NCI-H2196 treated with DMSO at 0.1 percent for 48 hours (cell line): Measurements from ENCODE around the gene OR2T8.
"Not testable (repeated sequence)": the region's sequence is repeated elsewhere in the genome, so short reads cannot be mapped to it uniquely, and the experiment has no call there.

Experiments used
- DNase-seq: peaks from one replicate; lab custom pipeline; 2025; ENCODE audit not compliant: unreplicated experiment; lab: John Stamatoyannopoulos, UW

OR2T8 gene, protein sequence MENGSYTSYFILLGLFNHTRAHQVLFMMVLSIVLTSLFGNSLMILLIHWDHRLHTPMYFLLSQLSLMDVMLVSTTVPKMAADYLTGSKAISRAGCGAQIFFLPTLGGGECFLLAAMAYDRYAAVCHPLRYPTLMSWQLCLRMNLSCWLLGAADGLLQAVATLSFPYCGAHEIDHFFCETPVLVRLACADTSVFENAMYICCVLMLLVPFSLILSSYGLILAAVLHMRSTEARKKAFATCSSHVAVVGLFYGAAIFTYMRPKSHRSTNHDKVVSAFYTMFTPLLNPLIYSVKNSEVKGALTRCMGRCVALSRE

DNA sequence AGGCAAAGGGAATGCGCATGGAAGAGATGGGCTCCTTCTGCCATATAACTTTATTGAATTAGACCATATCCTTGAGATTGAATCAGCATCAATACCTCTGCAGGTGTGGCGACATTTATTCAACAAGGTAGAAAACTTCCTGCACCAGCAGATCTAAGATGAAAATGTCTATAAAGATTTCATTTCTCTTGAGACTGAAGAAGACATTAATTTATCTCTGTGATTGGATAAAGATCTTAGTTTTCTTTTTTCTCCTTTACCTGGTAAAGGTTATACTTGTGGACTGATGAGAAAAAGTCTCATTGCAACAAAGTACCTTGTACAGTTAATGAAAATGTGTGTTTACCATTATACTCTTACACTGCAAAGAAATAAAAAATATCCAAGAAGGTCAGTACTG, at the start of gene OR2T8:
Gene OR2T8, plus strand, starts transcription at position 301 of the 400 bp plus-strand sequence. CDS start 766 bp downstream, outside the sequence.
- no peak for DNase-seq

- DNase-seq: no peak
These were observed 36.7 kb upstream of the OR2T8 start for GRCh38 chr1:247883346-247883745.

DNA sequence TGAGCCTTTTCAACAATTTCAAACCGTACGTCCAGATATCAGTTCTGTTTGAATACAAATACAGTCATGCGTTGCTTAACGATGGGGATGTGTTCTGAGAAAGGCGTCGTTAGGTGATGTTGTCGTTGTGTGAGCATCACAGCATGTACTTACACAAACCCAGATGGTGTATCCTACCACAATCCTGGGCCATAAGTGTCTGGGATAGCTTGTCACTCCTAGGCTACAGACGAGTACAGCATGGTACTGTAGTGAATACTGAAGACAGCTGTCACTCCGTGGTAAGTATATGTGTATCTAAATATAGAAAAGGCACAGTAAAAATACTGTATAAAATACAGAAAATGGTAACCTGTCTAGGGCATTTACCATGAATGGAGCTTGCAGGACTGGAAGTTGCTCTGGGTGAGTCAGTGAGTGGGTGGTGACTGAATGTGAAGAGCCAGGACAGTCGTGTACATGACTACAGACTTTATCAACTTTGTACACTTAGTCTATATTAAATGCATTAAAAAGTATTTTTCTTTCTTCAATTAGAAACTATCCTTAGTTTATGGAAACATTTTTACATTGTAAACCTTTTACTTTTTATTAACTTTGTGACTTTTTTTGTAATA, 35.1 kb upstream of the OR2T8 start:
- no peak for DNase-seq

DNA sequence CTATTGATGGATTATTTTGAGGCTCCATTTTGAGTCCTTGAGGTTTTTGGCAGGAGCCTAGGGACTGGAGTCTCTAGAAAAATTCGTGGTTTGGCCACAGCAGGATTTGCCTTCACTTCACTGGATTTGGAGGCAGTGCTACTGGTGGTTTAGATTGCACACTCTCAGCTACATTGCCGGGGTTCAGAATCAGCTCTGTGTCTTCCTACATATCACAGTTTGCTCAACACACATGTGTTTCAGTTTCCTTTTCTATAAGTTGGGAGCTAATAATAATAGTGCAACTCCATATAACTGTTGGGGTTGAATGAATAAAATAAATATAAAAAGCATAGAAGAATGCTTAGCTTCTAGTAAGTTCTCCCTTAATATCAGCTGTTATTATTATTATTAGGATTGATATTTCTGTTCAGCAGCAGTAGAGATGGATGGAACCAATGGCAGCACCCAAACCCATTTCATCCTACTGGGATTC, 24.9 kb upstream of the OR2T8 start, which contains the start of gene OR2W3:
Gene OR2W3, plus strand, starts transcription at position 425 of the 475 bp plus-strand sequence. Its CDS starts 0 bp downstream, at position 425.
- DNase-seq: no peak

GRCh38 chr1:247895976-247896375, 24.1 kb upstream of the OR2T8 start:
- DNase-seq: no peak

DNA sequence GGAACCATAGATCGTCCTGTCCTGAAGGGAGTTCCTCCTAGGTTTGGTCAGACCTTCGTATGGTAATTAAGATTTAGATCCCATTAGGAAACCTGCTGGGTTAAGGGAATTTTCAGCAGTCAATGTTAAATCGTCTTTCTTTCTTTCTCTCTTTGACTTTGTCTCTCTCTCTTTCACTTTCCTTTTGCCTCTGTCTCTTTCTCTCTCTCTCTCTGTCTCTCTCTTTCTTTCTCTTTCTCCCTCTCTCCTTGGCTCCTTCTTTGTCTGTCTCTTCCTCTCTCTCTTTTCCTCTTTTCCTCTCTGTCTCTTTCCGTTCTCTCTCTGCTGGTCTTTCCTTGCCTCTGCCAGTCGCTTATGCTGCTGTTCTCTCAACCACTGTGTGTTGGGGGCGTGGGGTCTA, 15.9 kb upstream of the OR2T8 start:
- no peak for DNase-seq

DNA sequence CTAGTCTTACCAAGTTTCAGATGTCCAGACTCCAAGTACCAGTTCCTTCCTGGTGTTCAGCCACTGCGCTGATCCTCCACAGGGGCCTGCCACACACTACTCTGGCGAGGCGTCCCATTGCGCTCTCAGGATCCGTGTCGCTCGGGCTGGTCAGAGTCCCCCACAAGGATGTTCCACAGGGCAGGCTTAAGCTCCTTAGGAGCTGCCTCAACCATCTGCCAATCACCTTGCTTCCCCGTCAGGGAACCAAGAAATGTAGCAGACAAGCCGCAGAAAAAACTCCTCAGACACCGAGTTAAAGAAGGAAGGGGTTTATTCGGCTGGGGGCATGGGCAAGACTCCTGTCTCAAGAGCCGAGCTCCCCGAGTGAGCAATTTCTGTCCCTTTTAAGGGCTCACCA, 14.9 kb upstream of the OR2T8 start:
- DNase-seq: no peak

DNA sequence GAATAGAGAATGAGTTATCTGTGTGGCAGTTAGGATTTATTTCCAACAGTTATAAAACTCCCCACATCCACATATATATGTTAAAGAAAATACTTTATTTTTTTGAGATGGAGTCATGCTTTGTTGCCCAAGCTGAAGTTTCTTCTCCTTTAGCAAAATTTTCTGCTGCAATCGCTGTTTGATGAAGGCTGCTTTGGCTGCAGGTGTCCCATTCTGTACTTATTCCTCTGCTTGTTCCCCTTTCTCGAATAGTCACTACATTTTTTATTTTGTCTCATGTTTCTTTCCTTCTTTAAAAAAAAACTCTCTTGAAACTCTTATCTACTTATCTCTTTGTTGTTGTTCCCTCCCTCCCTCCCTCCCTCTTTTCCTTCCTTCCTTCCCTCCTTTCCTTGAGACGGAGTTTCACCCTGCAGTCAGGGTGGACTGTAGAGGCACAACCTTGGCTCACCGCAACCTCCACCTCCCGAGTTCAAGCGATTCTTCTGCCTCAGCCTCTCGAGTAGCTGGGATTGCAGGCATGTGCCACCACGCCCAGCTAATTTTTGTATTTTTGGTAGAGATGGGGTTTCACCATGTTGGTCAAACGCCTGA, 14.0 kb upstream of the OR2T8 start:
- no peak for DNase-seq

DNA sequence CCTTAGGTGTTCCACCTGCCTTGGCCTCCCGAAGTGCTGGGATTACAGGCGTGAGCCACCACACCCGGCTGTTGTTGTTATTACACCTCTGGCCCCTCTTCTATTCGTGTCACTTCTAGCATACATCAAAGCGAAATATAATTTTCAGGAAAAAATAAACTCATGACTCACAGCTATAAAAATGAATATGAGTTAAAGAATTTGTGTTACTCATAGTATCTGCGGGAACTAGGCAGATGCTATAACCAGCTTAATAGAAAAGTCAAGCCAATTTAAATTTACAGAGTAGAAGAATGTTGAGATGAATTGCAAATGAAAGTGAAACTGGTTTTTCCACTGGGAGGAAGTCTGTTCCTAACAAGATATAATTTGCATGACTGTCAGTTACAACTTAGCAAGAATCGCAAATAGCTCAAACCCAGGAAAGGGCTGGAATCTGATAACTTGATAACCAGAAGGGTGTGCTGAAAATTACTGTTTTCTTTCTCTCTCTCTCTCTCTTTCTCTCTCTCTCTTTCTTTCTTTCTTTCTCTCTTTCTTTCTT, 13.5 kb upstream of the OR2T8 start:
- DNase-seq: no peak

- DNase-seq: no peak
These were observed 11.3 kb upstream of the OR2T8 start for GRCh38 chr1:247908766-247909165.

DNA sequence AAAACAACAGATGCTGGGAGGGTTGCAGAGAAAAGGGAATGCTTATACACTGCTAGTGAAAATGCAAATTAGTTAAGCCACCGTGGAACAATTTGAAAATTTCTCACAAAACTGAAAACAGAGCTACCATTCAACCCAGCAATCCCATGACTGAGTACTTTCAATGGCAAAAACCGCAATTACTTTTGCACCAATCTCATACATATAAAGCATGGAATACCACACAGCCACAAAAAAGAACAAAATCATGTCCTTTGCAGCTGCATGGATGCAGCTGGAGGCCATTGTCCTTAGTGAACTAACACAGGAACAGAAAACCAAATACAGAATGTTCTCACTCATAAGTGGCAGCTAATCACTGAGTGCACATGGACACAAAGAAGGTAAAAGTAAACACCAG, 6.3 kb upstream of the OR2T8 start:
- DNase-seq: no peak

DNA sequence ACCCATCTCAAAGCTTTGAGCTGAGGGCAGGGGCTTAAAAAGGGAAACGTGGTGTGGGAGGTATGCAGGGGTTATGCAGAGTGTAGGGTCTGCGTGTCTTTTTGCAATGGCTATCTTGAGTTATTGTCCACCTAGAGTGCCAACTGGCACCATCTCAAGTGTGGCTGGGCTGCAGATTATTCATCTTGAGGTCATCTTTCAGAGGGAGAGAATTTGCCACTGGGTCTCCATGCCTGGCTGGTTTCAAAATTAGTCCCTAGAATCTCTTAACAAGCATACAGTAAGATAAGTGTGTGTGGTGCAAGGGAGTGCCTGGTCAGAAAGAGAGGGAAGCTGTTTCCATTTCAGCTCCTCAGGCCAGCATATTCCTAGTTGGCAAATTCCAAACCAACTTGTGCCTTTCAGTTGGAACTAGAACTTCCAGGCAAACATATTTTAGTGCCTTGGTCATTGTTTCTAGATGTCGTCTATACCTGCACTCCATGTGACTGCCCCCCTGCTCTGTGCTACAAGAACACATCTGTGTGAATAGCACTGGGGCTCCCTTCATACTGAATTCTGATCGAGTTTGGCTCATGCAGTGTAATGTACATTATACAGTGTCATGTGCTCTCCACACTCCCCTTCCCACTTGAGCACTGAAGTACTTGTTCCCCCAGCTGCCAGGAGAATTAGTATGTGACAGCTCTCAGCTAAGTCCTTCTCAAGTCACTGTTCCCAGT, 5.0 kb upstream of the OR2T8 start:
- no peak for DNase-seq

- DNase-seq: no peak
These were observed 3.9 kb downstream of the OR2T8 start for GRCh38 chr1:247923941-247924340.

- DNase-seq: no peak
These were observed 4.8 kb downstream of the OR2T8 start, which contains the start of gene OR2AJ1 for GRCh38 chr1:247924868-247925267. Gene OR2AJ1 (plus strand): TSS chr1:247924889. CDS start chr1:247933769, 8,880 bp downstream.

- no peak for DNase-seq
These were observed 13.9 kb downstream of the OR2T8 start for GRCh38 chr1:247933989-247934388.

DNA sequence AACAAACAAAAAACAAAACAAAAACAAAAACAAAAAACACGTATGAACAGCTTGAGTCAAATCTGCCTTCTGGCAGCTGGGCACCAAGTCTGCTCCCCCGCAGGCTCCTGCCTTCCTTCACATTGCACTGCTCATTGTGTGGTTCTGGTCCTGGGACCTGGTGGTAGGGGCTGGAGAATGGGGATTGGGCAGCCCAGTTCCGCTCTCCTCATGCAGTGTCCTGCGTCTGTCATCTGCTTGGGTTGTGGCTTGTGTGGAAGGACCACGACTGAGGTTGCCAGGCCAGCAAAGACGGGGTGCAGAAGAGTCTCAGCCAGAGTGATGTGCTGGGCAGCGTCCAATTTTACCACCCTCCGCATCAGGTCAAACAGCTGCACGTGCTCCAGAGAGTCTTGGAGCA, 15.7 kb downstream of the OR2T8 start:
- DNase-seq: no peak

GRCh38 chr1:247936415-247936814, 16.4 kb downstream of the OR2T8 start:
- DNase-seq: no peak

- DNase-seq: not testable (repeated sequence)
These were observed 17.1 kb downstream of the OR2T8 start for GRCh38 chr1:247936965-247937734.

DNA sequence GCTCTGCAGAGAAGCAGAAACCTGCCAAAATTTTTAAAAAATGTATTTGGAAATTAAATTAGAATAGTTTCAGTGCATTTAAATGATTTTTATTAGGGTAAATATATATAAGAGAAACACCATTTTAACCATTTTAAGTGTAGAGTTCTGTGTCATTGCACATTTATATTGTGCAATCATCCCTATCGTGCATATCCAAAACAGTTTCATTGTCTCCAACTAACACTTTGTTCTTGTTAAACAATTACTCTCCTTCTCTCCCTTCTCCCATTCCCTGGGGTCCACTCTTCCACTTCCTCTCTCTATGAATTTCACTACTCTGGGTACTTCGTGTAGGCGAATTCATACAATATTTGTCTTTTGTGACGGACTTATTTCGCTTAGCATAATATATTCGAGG, 22.6 kb downstream of the OR2T8 start:
- no peak for DNase-seq

- DNase-seq: no peak
These were observed 28.5 kb downstream of the OR2T8 start, which contains the start of gene OR2L8 for GRCh38 chr1:247948558-247948957. Gene OR2L8 (plus strand): TSS chr1:247948858. CDS start chr1:247948858, 0 bp downstream.
